LNCAP (cell line): ENCODE data around the gene GSTCD.

Source experiments
- CTCF ChIP-seq: fragments of 450-650 bp; IDR thresholded peaks from 2 replicates; pipeline ENCODE4 v1.5.1; 2017; ENCODE audit warnings: mild to moderate bottlenecking

Gene GSTCD

GRCh38 chr4:105835177-105835576 is 126.6 kb downstream of the GSTCD start:
- no peak for TF ChIP-seq CTCF

DNA sequence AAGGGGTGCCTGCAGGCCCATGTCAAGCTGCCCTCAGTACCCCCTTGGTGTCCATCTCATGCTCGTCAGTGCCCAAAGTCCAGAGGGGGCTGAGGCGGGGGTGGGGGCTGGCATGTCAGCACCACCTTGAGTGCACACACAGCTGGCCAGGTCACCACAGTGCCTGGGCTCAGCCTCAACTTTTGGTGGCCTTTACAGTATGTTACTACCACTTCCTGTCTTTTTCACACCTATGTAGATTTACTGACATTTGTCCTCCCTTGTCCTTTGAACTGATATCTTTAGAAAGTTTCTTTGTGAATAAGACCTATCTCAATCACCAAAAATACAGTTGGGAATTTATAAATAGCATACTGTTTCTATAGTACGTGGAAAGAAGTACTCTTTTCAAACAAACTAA is 128.0 kb downstream of the GSTCD start:
- no peak for TF ChIP-seq CTCF

DNA sequence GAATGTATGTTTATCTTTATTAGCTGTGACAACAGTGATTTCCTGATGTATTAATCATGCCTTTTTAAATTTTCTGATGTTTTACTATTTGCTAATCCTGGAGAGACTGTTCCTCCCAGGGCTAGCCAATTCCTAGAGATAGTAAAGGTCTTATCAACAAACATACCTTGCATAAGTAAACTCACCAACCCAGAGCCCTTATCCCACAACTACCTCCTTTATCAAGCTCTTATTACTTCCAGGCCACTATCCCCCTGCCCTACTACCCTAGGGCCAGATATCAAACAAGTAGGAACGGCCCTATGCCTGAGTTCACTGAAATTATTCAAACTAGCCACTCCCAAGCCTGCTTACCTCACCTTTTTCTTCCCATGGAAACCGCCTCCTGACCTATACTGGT is 128.5 kb downstream of the GSTCD start:
- no peak for TF ChIP-seq CTCF

GRCh38 chr4:105838082-105838481 is 129.5 kb downstream of the GSTCD start:
- no peak for TF ChIP-seq CTCF

DNA sequence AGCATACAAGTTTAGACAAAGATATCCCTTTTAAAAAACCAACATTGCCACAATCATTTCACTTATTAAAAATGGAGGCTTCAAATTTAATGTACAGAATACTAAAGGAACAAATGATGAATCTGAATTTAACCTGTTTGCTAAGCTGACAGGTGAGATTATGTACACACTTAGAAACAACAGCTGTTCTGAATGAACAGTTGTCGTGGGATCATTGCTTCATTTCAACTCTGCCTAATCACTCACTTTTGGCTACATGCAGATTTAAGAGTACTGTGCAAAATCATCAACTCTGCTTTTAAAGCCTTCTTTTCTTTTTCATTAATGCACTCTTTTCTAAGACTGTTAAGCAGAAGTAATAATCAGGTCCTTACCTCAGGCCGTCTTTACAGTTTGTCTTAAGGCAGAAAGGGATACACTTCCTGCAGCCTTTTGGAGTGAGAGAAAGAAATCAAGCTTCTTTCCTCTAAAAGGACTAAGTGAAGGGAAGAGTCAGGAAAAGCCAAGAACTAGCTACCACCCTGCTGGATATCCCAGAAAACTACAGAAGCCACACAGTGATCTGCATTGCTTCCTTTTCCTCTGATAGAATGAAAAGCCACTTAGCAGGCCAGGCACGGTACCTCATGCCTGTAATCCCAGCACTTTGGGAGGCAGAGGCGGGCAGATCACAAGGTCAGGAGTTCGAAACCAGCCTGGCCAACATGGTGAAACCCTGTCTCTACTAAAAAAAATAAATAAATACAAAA is 132.0 kb downstream of the GSTCD start:
- no peak for TF ChIP-seq CTCF

DNA sequence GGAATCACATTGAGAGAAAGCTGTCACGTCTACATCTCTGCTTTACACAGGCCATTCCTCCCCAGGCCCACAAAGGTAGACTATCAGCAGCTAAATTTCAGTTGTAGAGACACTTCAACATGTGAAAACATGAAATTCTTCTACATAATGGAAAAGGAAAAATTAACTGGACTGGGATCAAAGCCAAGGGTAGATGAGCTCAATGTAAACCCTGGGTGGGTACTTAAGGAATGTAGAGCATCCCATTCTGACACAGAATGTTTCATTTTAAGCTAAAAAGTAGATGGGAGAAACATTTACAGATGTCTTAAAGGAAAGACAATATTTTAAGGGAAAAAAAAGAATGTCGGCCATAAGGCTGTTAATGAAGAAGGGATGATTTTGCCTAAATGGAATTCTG is 135.4 kb downstream of the GSTCD start:
- no peak for TF ChIP-seq CTCF

DNA sequence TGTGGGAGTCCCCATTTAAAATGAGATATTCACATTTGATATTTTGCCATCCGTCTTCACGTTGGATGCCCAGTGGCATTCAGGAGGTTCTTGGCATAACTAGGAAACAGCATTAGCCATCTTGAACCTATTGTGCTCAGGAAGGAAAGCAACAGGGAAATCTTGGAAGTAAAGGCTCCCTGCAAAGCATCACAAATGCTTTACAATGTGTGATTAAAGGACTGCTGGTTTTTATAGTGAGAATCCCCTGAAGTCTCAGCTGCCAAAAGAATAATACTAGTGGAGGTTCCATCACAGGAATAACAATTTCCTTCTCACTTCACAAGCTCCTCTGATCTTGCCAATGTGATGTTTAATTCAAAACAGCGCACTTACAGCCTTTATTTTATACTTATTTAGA is 137.0 kb downstream of the GSTCD start:
- no peak for TF ChIP-seq CTCF

DNA sequence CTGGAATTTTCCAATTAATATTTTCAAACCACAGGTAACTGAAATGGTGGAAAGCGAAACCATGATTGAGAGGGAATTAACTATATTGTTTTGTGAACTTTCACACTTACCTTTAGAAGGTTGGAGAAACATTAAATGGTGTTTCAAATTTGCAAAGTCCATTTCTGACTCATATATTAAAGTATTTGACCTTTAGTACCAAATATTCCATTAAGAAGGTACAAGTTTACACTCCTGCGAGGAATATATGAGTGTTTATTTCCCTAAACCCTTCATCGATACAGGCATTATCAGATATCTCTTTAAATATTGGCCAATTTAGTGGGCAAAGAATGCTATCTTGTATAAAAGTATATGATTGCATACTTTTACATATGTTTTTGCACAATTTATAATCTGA is 142.6 kb downstream of the GSTCD start:
- TF ChIP-seq CTCF: no peak
